ENCODE results near the gene JPH4. TPM values are rescaled to one million over a fixed set of nuclear protein-coding genes. Genes with fewer than 3 reads are reported as not detected.

Gene JPH4
- total and polyA plus RNA-seq, 2 of the 8 experiments (the other 6 are each of a cell fraction or from before 2014, with no cell fraction given), result 23.9 to 46.7 TPM

DNA sequence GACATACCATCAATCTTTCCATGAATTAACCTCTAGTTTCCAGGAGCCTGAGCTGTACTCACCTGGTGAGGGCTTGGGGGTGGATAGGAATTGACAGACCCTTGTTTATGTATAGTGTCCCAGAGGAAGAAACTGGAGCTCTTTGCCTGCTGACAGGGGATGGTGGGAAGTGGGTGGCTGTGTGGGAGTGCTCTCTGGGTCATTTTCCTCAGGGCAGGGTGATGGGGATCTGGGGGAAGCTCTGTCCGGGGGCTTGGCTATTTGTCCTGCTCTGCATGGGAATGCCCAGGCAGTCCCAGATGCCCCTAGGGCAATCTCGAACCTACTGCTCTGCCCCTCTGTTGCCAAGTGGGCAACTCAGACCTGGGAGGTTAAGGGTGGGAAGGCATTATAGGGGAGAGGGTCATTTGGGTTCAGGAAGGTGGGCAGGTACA lies 35.8 kb upstream of the JPH4 start:
- ChIA-PET POLR2A (ENCODE audit: partially characterized antibody) (no interaction called here), CTCF (ENCODE audit: partially characterized antibody) (interaction anchor here (0.7 to 6.2 kb wide), 6 partner anchors 17 to 363 kb away, joined by 3 to 53 read pairs (median 4); no protein-coding TSS in a partner anchor)
- FAIRE-seq, result no peak
- no peak for TF ChIP-seq ASH2L (IDR thresholded peaks at IDR 0.05; ENCODE audit: low read length)
- no peak for TF ChIP-seq SP2 (IDR thresholded peaks at IDR 0.05; ENCODE audit: low read length)
- no peak for TF ChIP-seq ZNF274 (IDR thresholded peaks at IDR 0.05; ENCODE audit: borderline replicate concordance, extremely low read depth, low read length)
- no peak for TF ChIP-seq BRCA1 (IDR thresholded peaks at IDR 0.05; ENCODE audit: low read depth, low read length)
- TF ChIP-seq HDAC6 (IDR thresholded peaks at IDR 0.05; ENCODE audit: low read depth, low read length), result no peak
- no peak for TF ChIP-seq HDAC2 (IDR thresholded peaks at IDR 0.05; ENCODE audit: borderline replicate concordance in 1 of 2, low read depth in 2 of 2, low read length in 2 of 2)
- TF ChIP-seq GTF2F1 (IDR thresholded peaks at IDR 0.05; ENCODE audit: borderline replicate concordance, low read depth, low read length), result no peak
- TF ChIP-seq TEAD4 (IDR thresholded peaks at IDR 0.05; ENCODE audit: low read depth, low read length), result no peak
- no peak for TF ChIP-seq TAF1 (IDR thresholded peaks at IDR 0.05; ENCODE audit: low read depth, low read length)
- TF ChIP-seq, protein P1, sequence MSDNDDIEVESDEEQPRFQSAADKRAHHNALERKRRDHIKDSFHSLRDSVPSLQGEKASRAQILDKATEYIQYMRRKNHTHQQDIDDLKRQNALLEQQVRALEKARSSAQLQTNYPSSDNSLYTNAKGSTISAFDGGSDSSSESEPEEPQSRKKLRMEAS (IDR thresholded peaks at IDR 0.05), result no peak
- no peak for TF ChIP-seq KDM4A (IDR thresholded peaks at IDR 0.05; ENCODE audit: low read depth, low read length, severe bottlenecking)
- no peak for TF ChIP-seq TBP (IDR thresholded peaks at IDR 0.05; ENCODE audit: low read depth, low read length)
- no peak for TF ChIP-seq MAFK (IDR thresholded peaks at IDR 0.05; ENCODE audit: low read depth, low read length)
- TF ChIP-seq EP300 (IDR thresholded peaks at IDR 0.05; ENCODE audit: borderline replicate concordance in 1 of 2, low read depth in 2 of 2, low read length in 2 of 2), result no peak
- TF ChIP-seq BCL11A (IDR thresholded peaks at IDR 0.05; ENCODE audit: low read depth in 2 of 2, low read length in 2 of 2), result no peak

More for the DNA sequence above, 35.8 kb upstream of the JPH4 start:
- Histone ChIP-seq H4K20me1 (replicated peaks in 1 of 2; ENCODE audit: control insufficient read depth in 1 of 2, insufficient read depth in 2 of 2, low read length in 2 of 2) (no peaks in the 10 kb centered on the region), H2BK12ac (ENCODE audit: low read depth, low read length) (no peak overlapping the region), H4K5ac (ENCODE audit: insufficient read length, low read depth, low read length) (no peak overlapping the region), H3K23ac (ENCODE audit: insufficient read length) (no peak overlapping the region), H4K8ac (ENCODE audit: extremely low read depth, insufficient read depth, low read length) (no peak overlapping the region), H4K91ac (replicated peaks; ENCODE audit: insufficient read length, low read length) (no peak overlapping the region), H3K14ac (ENCODE audit: insufficient read length) (no peak overlapping the region), H2BK5ac (ENCODE audit: low read depth, low read length) (no peak overlapping the region), H3K27ac (ENCODE audit: low read depth, low read length) (no peak overlapping the region), H3K18ac (ENCODE audit: extremely low read depth, low read length) (no peak overlapping the region), H3K9ac (replicated peaks in 1 of 4; ENCODE audit: extremely low read depth in 1 of 4, low read depth in 3 of 4, low read length in 3 of 4) (no peak overlapping the region), H2BK120ac (replicated peaks; ENCODE audit: low read depth, low read length) (no peak overlapping the region), H2AK5ac (ENCODE audit: low read depth, low read length) (no peak overlapping the region), H3K56ac (replicated peaks; ENCODE audit: insufficient read length, low read depth, low read length) (no peak overlapping the region), H3K4ac (replicated peaks; ENCODE audit: insufficient read length, low read depth, low read length) (no peak overlapping the region), H3K27me3 (replicated peaks in 1 of 4; ENCODE audit: control insufficient read depth in 3 of 4, extremely low read depth in 1 of 4, insufficient read depth in 3 of 4, low read length in 3 of 4) (no peaks in the 10 kb centered on the region), H3K4me2 (ENCODE audit: insufficient read depth in 1 of 2, low read depth in 2 of 2, low read length in 2 of 2) (no peak overlapping the region), H3K23me2 (ENCODE audit: low read depth, low read length) (0 out of 2 replicates have a peak, but pooled peaks cover 3% of the 10 kb centered on the region), H3K9me3 (ENCODE audit: insufficient read depth in 2 of 2, low read depth in 1 of 2, low read length in 1 of 2) (no peaks in the 10 kb centered on the region; a peak in 1 of 4 replicates), H3K4me3 (ENCODE audit: extremely low read depth in 1 of 4, insufficient read depth in 2 of 4, low read depth in 3 of 4, low read length in 4 of 4) (no peak overlapping the region), H2BK15ac (ENCODE audit: low read length) (no peak overlapping the region), H3K79me1 (ENCODE audit: low read depth, low read length) (no peaks in the 10 kb centered on the region), H3K36me3 (ENCODE audit: control insufficient read depth in 2 of 4, insufficient read depth in 4 of 4, low read length in 3 of 4) (no peaks in the 10 kb centered on the region), H3K79me2 (ENCODE audit: control insufficient read depth in 1 of 2, insufficient read depth in 2 of 2, low read length in 2 of 2) (no peaks in the 10 kb centered on the region), H2AFZ (ENCODE audit: low read length) (no peak overlapping the region), H3K4me1 (replicated peaks in 1 of 4; ENCODE audit: control insufficient read depth in 3 of 4, insufficient read depth in 4 of 4, low read length in 3 of 4) (no peaks in the 10 kb centered on the region), H2BK20ac (ENCODE audit: low read length) (no peak overlapping the region)
- 72% methylated on average over 2 of the region's 2 CpGs; no CpG with 5 or more reads in 1 of the 2 experiments for whole genome bisulfite sequencing, 2 experiments (ENCODE audit: extremely low coverage in 1 of 2, insufficient coverage in 1 of 2, insufficient read length in 1 of 2, insufficient replicate concordance in 2 of 2, low coverage in 1 of 2, low lambda C conversion rate in 2 of 2, missing lambda C conversion rate in 1 of 2)
- no peak for DNase-seq (ENCODE audit: low read depth in 1 of 2, low spot score in 2 of 2)

Data from H1 (cell line).